GM10266 (cell line): Measurements from ENCODE around the gene NEUROD4.

ENCODE experiments used
- DNase-seq: peaks from one replicate; pipeline ENCODE4 v3.0.0; 2012; ENCODE audit errors: extremely low spot score
- CTCF ChIP-seq: IDR thresholded peaks from 2 replicates; pipeline ENCODE4 v1.5.1; 2012; ENCODE audit warnings: mild to moderate bottlenecking, low read depth; ENCODE audit not compliant: control insufficient read depth, insufficient read depth; ENCODE audit errors: missing control alignments

The NEUROD4 gene

GRCh38 chr12:55041345-55042055 lies 21.7 kb downstream of the NEUROD4 start:
- no peak for DNase-seq
- no peak for TF ChIP-seq CTCF

- TF ChIP-seq CTCF, result no peak
- DNase-seq, result no peak
Measured at GRCh38 chr12:55043542-55043941, 23.8 kb downstream of the NEUROD4 start.

GRCh38 chr12:55044135-55044534 lies 24.4 kb downstream of the NEUROD4 start:
- no peak for TF ChIP-seq CTCF

GRCh38 chr12:55049676-55050075 lies 29.9 kb downstream of the NEUROD4 start:
- no peak for DNase-seq
- TF ChIP-seq CTCF, result no peak

More at GRCh38 chr12:55044135-55044534, 24.4 kb downstream of the NEUROD4 start:
- no peak for DNase-seq

GRCh38 chr12:55051197-55051947 lies 31.6 kb downstream of the NEUROD4 start:
- DNase-seq, result no peak
- TF ChIP-seq CTCF, result no peak

GRCh38 chr12:55057481-55057880 lies 37.7 kb downstream of the NEUROD4 start:
- no peak for DNase-seq
- TF ChIP-seq CTCF, result no peak

- no peak for DNase-seq
- TF ChIP-seq CTCF, result no peak
Measured at GRCh38 chr12:55058082-55058481, 38.3 kb downstream of the NEUROD4 start.
